C4-2B (cell line): ENCODE results near the gene CDR2L.
A peak's percentile ranks its signal among the peaks of the same experiment; 100 is the strongest.

Source experiments
- H3K27ac ChIP-seq: fragments of 450-650 bp; 2 replicates; pipeline ENCODE4 v1.5.1; 2017
- ZFX ChIP-seq: fragments of 450-650 bp; IDR thresholded peaks from 2 replicates; pipeline ENCODE4 v1.6.1; 2017
- TF ChIP-seq, protein P1 (sequence below): fragments of 450-650 bp; conservative IDR thresholded peaks from 2 replicates; pipeline ENCODE4 v1.5.1; 2017; ENCODE audit warnings: mild to moderate bottlenecking

The CDR2L gene

GRCh38 chr17:74971069-74971841, 16.2 kb upstream of the CDR2L start:
- no peak for TF ChIP-seq ZFX
- TF ChIP-seq, protein P1, sequence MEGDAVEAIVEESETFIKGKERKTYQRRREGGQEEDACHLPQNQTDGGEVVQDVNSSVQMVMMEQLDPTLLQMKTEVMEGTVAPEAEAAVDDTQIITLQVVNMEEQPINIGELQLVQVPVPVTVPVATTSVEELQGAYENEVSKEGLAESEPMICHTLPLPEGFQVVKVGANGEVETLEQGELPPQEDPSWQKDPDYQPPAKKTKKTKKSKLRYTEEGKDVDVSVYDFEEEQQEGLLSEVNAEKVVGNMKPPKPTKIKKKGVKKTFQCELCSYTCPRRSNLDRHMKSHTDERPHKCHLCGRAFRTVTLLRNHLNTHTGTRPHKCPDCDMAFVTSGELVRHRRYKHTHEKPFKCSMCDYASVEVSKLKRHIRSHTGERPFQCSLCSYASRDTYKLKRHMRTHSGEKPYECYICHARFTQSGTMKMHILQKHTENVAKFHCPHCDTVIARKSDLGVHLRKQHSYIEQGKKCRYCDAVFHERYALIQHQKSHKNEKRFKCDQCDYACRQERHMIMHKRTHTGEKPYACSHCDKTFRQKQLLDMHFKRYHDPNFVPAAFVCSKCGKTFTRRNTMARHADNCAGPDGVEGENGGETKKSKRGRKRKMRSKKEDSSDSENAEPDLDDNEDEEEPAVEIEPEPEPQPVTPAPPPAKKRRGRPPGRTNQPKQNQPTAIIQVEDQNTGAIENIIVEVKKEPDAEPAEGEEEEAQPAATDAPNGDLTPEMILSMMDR, result no peak
- H3K27ac ChIP-seq, result peak overlapping the region; percentile 95

DNA sequence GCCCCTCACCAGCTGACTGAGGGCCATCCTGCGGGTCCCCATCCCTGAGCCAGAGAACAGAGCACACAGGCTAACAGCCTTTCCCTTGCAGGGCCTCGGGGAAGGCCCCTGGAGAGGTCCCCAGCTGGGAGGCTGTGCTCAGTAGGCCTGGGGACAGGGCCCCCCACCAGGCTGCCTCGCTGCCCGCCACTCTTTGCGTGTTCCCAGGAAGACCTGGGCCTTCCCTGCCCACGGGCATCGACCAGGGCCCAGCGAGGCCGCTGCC, 15.7 kb upstream of the CDR2L start:
- peak overlapping the region; percentile 95 for H3K27ac ChIP-seq
- TF ChIP-seq, protein P1, result no peak
- peak; percentile 79; the same call in 1 of the 2 replicates for TF ChIP-seq ZFX

- no peak for TF ChIP-seq ZFX
- TF ChIP-seq, protein P1, result no peak
- H3K27ac ChIP-seq, result peak within 1 kb of the TSS; percentile 95
These were observed 15.1 kb upstream of the CDR2L start, which contains the start of gene HID1 for GRCh38 chr17:74972107-74972972. HID1 (minus strand) TSS chr17:74972759; CDS start chr17:74972656, 103 bp downstream.

DNA sequence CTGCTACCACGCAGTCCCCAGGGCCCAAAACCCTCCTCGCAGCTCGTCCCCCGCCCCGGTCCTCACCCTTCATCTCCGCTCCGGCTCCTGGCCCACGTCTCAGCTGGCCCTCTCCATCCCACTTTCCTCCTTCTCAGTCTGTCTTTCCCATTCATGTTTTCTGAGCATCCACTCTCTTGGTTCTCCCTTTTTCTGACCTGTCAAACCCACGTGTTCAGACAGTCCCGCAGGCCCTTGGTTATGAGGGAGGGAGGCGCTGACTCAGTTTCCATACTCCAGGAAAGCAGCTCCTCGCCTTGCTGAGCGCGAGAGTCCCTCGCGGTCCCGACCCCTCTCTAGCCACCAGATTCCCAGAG, 14.5 kb upstream of the CDR2L start:
- TF ChIP-seq, protein P1, result no peak
- TF ChIP-seq ZFX, result no peak
- H3K27ac ChIP-seq, result peak overlapping the region; percentile 95; the same call in 1 of the 2 replicates

GRCh38 chr17:74975943-74976342, 11.5 kb upstream of the CDR2L start:
- H3K27ac ChIP-seq, result no peak overlapping the region
- TF ChIP-seq, protein P1, result no peak
- no peak for TF ChIP-seq ZFX

DNA sequence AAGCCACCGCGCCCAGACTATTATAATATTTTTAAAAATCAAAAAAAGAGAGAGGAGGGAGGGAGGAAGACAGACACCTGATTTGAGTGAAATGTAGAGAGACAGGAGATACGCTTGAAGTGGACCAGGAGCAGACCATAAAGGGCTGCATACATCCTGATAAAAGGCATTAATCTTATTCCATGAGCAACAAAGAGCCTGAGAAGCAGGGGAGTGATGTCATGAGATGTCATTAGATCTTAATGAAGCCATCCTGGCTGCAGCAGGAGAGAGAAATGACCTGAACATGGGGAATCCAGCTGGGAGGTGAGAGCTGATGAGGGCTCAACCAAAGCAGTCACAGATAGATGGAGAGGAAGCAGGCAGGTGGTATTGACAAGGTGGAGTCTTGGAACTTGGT, 9.6 kb upstream of the CDR2L start:
- H3K27ac ChIP-seq, result no peak overlapping the region
- TF ChIP-seq ZFX, result no peak
- TF ChIP-seq, protein P1, result no peak

GRCh38 chr17:74978240-74978639, 9.2 kb upstream of the CDR2L start:
- TF ChIP-seq, protein P1, result no peak
- no peak for TF ChIP-seq ZFX
- H3K27ac ChIP-seq, result no peak overlapping the region
